ENCODE measurements around the gene GABRB1.
"Not testable (repeated sequence)": the region's sequence is repeated elsewhere in the genome, so short reads cannot be mapped to it uniquely, and the experiment has no call there.

Gene GABRB1

GRCh38 chr4:47263721-47264120 lies 232.4 kb downstream of the GABRB1 start:
- H3K27me3 ChIP-seq (replicated peaks; ENCODE audit: control insufficient read depth, insufficient read depth, low read length, poor library complexity, severe bottlenecking) = no peaks in the 10 kb centered on the region
- H3K4me1 ChIP-seq (ENCODE audit: control insufficient read depth, insufficient read depth, low read length, poor library complexity, severe bottlenecking) = no peaks in the 10 kb centered on the region
- H3K27ac ChIP-seq (ENCODE audit: insufficient read depth, low read length, poor library complexity, severe bottlenecking) = no peak overlapping the region
- no peaks in the 10 kb centered on the region for H3K36me3 ChIP-seq (ENCODE audit: control insufficient read depth, insufficient read depth, low read length)
- H3K4me3 ChIP-seq (ENCODE audit: insufficient read depth, low read depth, low read length, poor library complexity, severe bottlenecking) = no peak overlapping the region
- no peaks in the 10 kb centered on the region for H3K9me3 ChIP-seq (ENCODE audit: control insufficient read depth, low read length)
- DNase-seq = no peak

- Histone ChIP-seq H3K9me3 (ENCODE audit: control insufficient read depth, low read length) (no peaks in the 10 kb centered on the region), H3K27me3 (replicated peaks; ENCODE audit: control insufficient read depth, insufficient read depth, low read length, poor library complexity, severe bottlenecking) (no peaks in the 10 kb centered on the region), H3K4me1 (ENCODE audit: control insufficient read depth, insufficient read depth, low read length, poor library complexity, severe bottlenecking) (no peaks in the 10 kb centered on the region), H3K27ac (ENCODE audit: insufficient read depth, low read length, poor library complexity, severe bottlenecking) (no peak overlapping the region), H3K36me3 (ENCODE audit: control insufficient read depth, insufficient read depth, low read length) (no peaks in the 10 kb centered on the region), H3K4me3 (ENCODE audit: insufficient read depth, low read depth, low read length, poor library complexity, severe bottlenecking) (no peak overlapping the region)
- no peak for DNase-seq
Measured at GRCh38 chr4:47270201-47270888, 239.0 kb downstream of the GABRB1 start.

- Histone ChIP-seq H3K27ac (ENCODE audit: insufficient read depth, low read length, poor library complexity, severe bottlenecking) (no peak overlapping the region), H3K9me3 (ENCODE audit: control insufficient read depth, low read length) (no peaks in the 10 kb centered on the region), H3K36me3 (ENCODE audit: control insufficient read depth, insufficient read depth, low read length) (no peaks in the 10 kb centered on the region), H3K27me3 (replicated peaks; ENCODE audit: control insufficient read depth, insufficient read depth, low read length, poor library complexity, severe bottlenecking) (no peaks in the 10 kb centered on the region), H3K4me1 (ENCODE audit: control insufficient read depth, insufficient read depth, low read length, poor library complexity, severe bottlenecking) (no peaks in the 10 kb centered on the region), H3K4me3 (ENCODE audit: insufficient read depth, low read depth, low read length, poor library complexity, severe bottlenecking) (no peak overlapping the region)
- DNase-seq = no peak
Measured at GRCh38 chr4:47271291-47271690, 239.9 kb downstream of the GABRB1 start.

GRCh38 chr4:47274901-47275300 lies 243.5 kb downstream of the GABRB1 start:
- DNase-seq = no peak
- H3K9me3 ChIP-seq (ENCODE audit: control insufficient read depth, low read length) = no peaks in the 10 kb centered on the region
- no peaks in the 10 kb centered on the region for H3K27me3 ChIP-seq (replicated peaks; ENCODE audit: control insufficient read depth, insufficient read depth, low read length, poor library complexity, severe bottlenecking)
- no peak overlapping the region for H3K27ac ChIP-seq (ENCODE audit: insufficient read depth, low read length, poor library complexity, severe bottlenecking)
- H3K4me1 ChIP-seq (ENCODE audit: control insufficient read depth, insufficient read depth, low read length, poor library complexity, severe bottlenecking) = no peaks in the 10 kb centered on the region
- no peak overlapping the region for H3K4me3 ChIP-seq (ENCODE audit: insufficient read depth, low read depth, low read length, poor library complexity, severe bottlenecking)
- H3K36me3 ChIP-seq (ENCODE audit: control insufficient read depth, insufficient read depth, low read length) = no peaks in the 10 kb centered on the region

GRCh38 chr4:47275595-47275994 lies 244.2 kb downstream of the GABRB1 start:
- Histone ChIP-seq H3K4me1 (ENCODE audit: control insufficient read depth, insufficient read depth, low read length, poor library complexity, severe bottlenecking) (no peaks in the 10 kb centered on the region), H3K36me3 (ENCODE audit: control insufficient read depth, insufficient read depth, low read length) (no peaks in the 10 kb centered on the region), H3K9me3 (ENCODE audit: control insufficient read depth, low read length) (no peaks in the 10 kb centered on the region), H3K27me3 (replicated peaks; ENCODE audit: control insufficient read depth, insufficient read depth, low read length, poor library complexity, severe bottlenecking) (no peaks in the 10 kb centered on the region), H3K27ac (ENCODE audit: insufficient read depth, low read length, poor library complexity, severe bottlenecking) (no peak overlapping the region), H3K4me3 (ENCODE audit: insufficient read depth, low read depth, low read length, poor library complexity, severe bottlenecking) (no peak overlapping the region)
- no peak for DNase-seq

GRCh38 chr4:47278631-47279030 lies 247.3 kb downstream of the GABRB1 start:
- Histone ChIP-seq H3K4me1 (ENCODE audit: control insufficient read depth, insufficient read depth, low read length, poor library complexity, severe bottlenecking) (no peaks in the 10 kb centered on the region), H3K4me3 (ENCODE audit: insufficient read depth, low read depth, low read length, poor library complexity, severe bottlenecking) (no peak overlapping the region), H3K27ac (ENCODE audit: insufficient read depth, low read length, poor library complexity, severe bottlenecking) (no peak overlapping the region), H3K9me3 (ENCODE audit: control insufficient read depth, low read length) (no peaks in the 10 kb centered on the region), H3K36me3 (ENCODE audit: control insufficient read depth, insufficient read depth, low read length) (no peaks in the 10 kb centered on the region), H3K27me3 (replicated peaks; ENCODE audit: control insufficient read depth, insufficient read depth, low read length, poor library complexity, severe bottlenecking) (no peaks in the 10 kb centered on the region)
- no peak for DNase-seq

- no peak for DNase-seq
- H3K36me3 ChIP-seq (ENCODE audit: control insufficient read depth, insufficient read depth, low read length) = no peaks in the 10 kb centered on the region
- no peak overlapping the region for H3K27ac ChIP-seq (ENCODE audit: insufficient read depth, low read length, poor library complexity, severe bottlenecking)
Measured at GRCh38 chr4:47287735-47288134, 256.4 kb downstream of the GABRB1 start.

GRCh38 chr4:47289805-47290204 lies 258.4 kb downstream of the GABRB1 start:
- Histone ChIP-seq H3K9me3 (ENCODE audit: control insufficient read depth, low read length) (no peaks in the 10 kb centered on the region), H3K27me3 (replicated peaks; ENCODE audit: control insufficient read depth, insufficient read depth, low read length, poor library complexity, severe bottlenecking) (no peaks in the 10 kb centered on the region), H3K4me1 (ENCODE audit: control insufficient read depth, insufficient read depth, low read length, poor library complexity, severe bottlenecking) (no peaks in the 10 kb centered on the region), H3K4me3 (ENCODE audit: insufficient read depth, low read depth, low read length, poor library complexity, severe bottlenecking) (no peak overlapping the region), H3K36me3 (ENCODE audit: control insufficient read depth, insufficient read depth, low read length) (no peaks in the 10 kb centered on the region), H3K27ac (ENCODE audit: insufficient read depth, low read length, poor library complexity, severe bottlenecking) (no peak overlapping the region)
- no peak for DNase-seq

More at GRCh38 chr4:47287735-47288134, 256.4 kb downstream of the GABRB1 start:
- Histone ChIP-seq H3K27me3 (replicated peaks; ENCODE audit: control insufficient read depth, insufficient read depth, low read length, poor library complexity, severe bottlenecking) (no peaks in the 10 kb centered on the region), H3K9me3 (ENCODE audit: control insufficient read depth, low read length) (no peaks in the 10 kb centered on the region), H3K4me1 (ENCODE audit: control insufficient read depth, insufficient read depth, low read length, poor library complexity, severe bottlenecking) (no peaks in the 10 kb centered on the region), H3K4me3 (ENCODE audit: insufficient read depth, low read depth, low read length, poor library complexity, severe bottlenecking) (no peak overlapping the region)

GRCh38 chr4:47290873-47291272 lies 259.5 kb downstream of the GABRB1 start:
- not testable (repeated sequence) for DNase-seq; H3K27ac ChIP-seq (ENCODE audit: insufficient read depth, low read length, poor library complexity, severe bottlenecking); H3K9me3 ChIP-seq (ENCODE audit: control insufficient read depth, low read length); H3K27me3 ChIP-seq (replicated peaks; ENCODE audit: control insufficient read depth, insufficient read depth, low read length, poor library complexity, severe bottlenecking); H3K4me3 ChIP-seq (ENCODE audit: insufficient read depth, low read depth, low read length, poor library complexity, severe bottlenecking); H3K36me3 ChIP-seq (ENCODE audit: control insufficient read depth, insufficient read depth, low read length); H3K4me1 ChIP-seq (ENCODE audit: control insufficient read depth, insufficient read depth, low read length, poor library complexity, severe bottlenecking)

GRCh38 chr4:47309165-47309564 lies 277.8 kb downstream of the GABRB1 start:
- Histone ChIP-seq H3K4me1 (ENCODE audit: control insufficient read depth, insufficient read depth, low read length, poor library complexity, severe bottlenecking) (no peaks in the 10 kb centered on the region), H3K36me3 (ENCODE audit: control insufficient read depth, insufficient read depth, low read length) (no peaks in the 10 kb centered on the region), H3K27me3 (replicated peaks; ENCODE audit: control insufficient read depth, insufficient read depth, low read length, poor library complexity, severe bottlenecking) (no peaks in the 10 kb centered on the region), H3K27ac (ENCODE audit: insufficient read depth, low read length, poor library complexity, severe bottlenecking) (no peak overlapping the region), H3K9me3 (ENCODE audit: control insufficient read depth, low read length) (no peaks in the 10 kb centered on the region), H3K4me3 (ENCODE audit: insufficient read depth, low read depth, low read length, poor library complexity, severe bottlenecking) (no peak overlapping the region)
- no peak for DNase-seq
